B cell (primary cell): ENCODE measurements around the gene CCDC9B.

ENCODE experiments used
- EZH2 ChIP-seq: IDR thresholded peaks from 2 replicates; pipeline ENCODE4 v1.6.1; 2012; ENCODE audit warnings: borderline replicate concordance, low read depth, mild to moderate bottlenecking, moderate library complexity, low read length; ENCODE audit not compliant: insufficient read depth, poor library complexity, severe bottlenecking
- TF ChIP-seq, protein P1 (sequence below): fragments of 200-600 bp; IDR thresholded peaks from one replicate; pipeline ENCODE4 v1.8.0; 2022; ENCODE audit warnings: antibody characterized with exemption, mild to moderate bottlenecking

GRCh38 chr15:40372981-40373380 lies 32.2 kb upstream of the CCDC9B start:
- TF ChIP-seq, protein P1, sequence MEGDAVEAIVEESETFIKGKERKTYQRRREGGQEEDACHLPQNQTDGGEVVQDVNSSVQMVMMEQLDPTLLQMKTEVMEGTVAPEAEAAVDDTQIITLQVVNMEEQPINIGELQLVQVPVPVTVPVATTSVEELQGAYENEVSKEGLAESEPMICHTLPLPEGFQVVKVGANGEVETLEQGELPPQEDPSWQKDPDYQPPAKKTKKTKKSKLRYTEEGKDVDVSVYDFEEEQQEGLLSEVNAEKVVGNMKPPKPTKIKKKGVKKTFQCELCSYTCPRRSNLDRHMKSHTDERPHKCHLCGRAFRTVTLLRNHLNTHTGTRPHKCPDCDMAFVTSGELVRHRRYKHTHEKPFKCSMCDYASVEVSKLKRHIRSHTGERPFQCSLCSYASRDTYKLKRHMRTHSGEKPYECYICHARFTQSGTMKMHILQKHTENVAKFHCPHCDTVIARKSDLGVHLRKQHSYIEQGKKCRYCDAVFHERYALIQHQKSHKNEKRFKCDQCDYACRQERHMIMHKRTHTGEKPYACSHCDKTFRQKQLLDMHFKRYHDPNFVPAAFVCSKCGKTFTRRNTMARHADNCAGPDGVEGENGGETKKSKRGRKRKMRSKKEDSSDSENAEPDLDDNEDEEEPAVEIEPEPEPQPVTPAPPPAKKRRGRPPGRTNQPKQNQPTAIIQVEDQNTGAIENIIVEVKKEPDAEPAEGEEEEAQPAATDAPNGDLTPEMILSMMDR: no peak
- TF ChIP-seq EZH2: no peak
